Hepatocyte (in vitro differentiated cells): ENCODE data around the gene AVEN.

Experiments
- EZH2 ChIP-seq: fragments of 200-600 bp; sonication (generic); IDR thresholded peaks from 2 replicates; pipeline ENCODE4 v1.6.1; 2016; ENCODE audit warnings: antibody characterized with exemption, mild to moderate bottlenecking, borderline replicate concordance
- EZH2phosphoT487 ChIP-seq: fragments of 200-600 bp; sonication (generic); IDR thresholded peaks from one replicate; pipeline ENCODE4 v1.6.1; 2018; ENCODE audit warnings: antibody characterized with exemption, mild to moderate bottlenecking, low read depth, moderate library complexity; ENCODE audit not compliant: unreplicated experiment, severe bottlenecking
- TF ChIP-seq, protein P1 (sequence below): fragments of 200-600 bp; sonication (generic); IDR thresholded peaks from 2 replicates; pipeline ENCODE4 v1.5.1; 2016; ENCODE audit warnings: antibody characterized with exemption, mild to moderate bottlenecking; ENCODE audit not compliant: poor library complexity

DNA sequence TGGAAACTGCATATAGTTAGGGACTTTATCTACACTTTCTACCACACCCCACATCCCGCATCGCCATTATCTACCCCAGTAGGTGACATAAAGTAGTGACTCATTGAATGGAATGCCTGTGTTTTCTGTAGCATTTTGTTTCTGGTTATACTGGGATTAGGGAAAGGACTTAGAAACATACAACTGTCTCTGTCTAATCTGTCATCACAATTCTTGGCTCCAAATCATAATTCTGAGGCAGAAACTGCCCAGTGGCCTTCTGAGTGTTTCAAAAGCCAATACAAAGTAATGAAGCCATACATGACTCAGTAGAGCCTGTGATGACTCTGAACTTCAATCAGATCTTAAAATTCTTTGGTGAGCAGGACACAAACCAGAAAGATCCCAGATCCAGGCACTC lies 186.4 kb downstream of the AVEN start:
- TF ChIP-seq, protein P1, sequence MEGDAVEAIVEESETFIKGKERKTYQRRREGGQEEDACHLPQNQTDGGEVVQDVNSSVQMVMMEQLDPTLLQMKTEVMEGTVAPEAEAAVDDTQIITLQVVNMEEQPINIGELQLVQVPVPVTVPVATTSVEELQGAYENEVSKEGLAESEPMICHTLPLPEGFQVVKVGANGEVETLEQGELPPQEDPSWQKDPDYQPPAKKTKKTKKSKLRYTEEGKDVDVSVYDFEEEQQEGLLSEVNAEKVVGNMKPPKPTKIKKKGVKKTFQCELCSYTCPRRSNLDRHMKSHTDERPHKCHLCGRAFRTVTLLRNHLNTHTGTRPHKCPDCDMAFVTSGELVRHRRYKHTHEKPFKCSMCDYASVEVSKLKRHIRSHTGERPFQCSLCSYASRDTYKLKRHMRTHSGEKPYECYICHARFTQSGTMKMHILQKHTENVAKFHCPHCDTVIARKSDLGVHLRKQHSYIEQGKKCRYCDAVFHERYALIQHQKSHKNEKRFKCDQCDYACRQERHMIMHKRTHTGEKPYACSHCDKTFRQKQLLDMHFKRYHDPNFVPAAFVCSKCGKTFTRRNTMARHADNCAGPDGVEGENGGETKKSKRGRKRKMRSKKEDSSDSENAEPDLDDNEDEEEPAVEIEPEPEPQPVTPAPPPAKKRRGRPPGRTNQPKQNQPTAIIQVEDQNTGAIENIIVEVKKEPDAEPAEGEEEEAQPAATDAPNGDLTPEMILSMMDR, result no peak
- TF ChIP-seq EZH2 (no peak), EZH2phosphoT487 (no peak)
